A549 (cell line): ENCODE results near the gene NCAPG. TPM values are rescaled to one million over a fixed set of nuclear protein-coding genes. Genes with fewer than 3 reads are reported as not detected.

ENCODE experiments used
- ATAC-seq, 2 experiments: fragments of 200-7000 bp in 1 of 2; fragments of >200 bp in 1 of 2; cut with Nextera tagmentation in 1 of 2; cut with Tn5 transposase in 1 of 2; 3 replicates each; pipeline versions ENCODE4 v1.8.0 to v1.9.1; 2018 to 2020; ENCODE audit warnings: mild to moderate bottlenecking in 1 of 2, moderate library complexity in 1 of 2
- CTCF ChIA-PET: fragments of 300-600 bp; sonication (Branson Sonifier 250); formaldehyde crosslinking; extraction: SDS; loops from one replicate; lab custom pipeline; 2021; ENCODE audit warnings: antibody characterized with exemption, inconsistent platforms; lab: Yijun Ruan, JAX
- POLR2A ChIA-PET: fragments of 350-600 bp; formaldehyde crosslinking; extraction: SDS; loops from one replicate; lab custom pipeline; 2021; ENCODE audit warnings: antibody characterized with exemption, inconsistent platforms; lab: Yijun Ruan, JAX
- DNase-seq, 2 experiments: peaks; one replicate each; pipeline versions ENCODE4 v3.0.0 to v3.0.0-alpha.2; 2011 to 2016; ENCODE audit warnings: low read depth in 1 of 2, low spot score in 1 of 2
- FAIRE-seq: peaks from 2 replicates; lab custom pipeline; 2011; peaks lifted over from hg19 to GRCh38; lab: Jason Lieb, UNC
- H3K27ac ChIP-seq, 2 experiments: fragments of >200 bp; sonication (Bioruptor Twin); formaldehyde crosslinking; 3 replicates each; pipeline ENCODE4 v1.5.1; 2016 to 2017
- H3K4me1 ChIP-seq: fragments of >200 bp; sonication (Bioruptor Twin); formaldehyde crosslinking; 3 replicates; pipeline ENCODE4 v1.6.1; 2016
- H3K4me2 ChIP-seq: fragments of >200 bp; sonication (Bioruptor Twin); formaldehyde crosslinking; 3 replicates; pipeline ENCODE4 v1.6.1; 2016
- H3K4me3 ChIP-seq: fragments of >200 bp; sonication (Bioruptor Twin); formaldehyde crosslinking; 3 replicates; pipeline ENCODE4 v1.5.1; 2016
- H3K9me3 ChIP-seq: fragments of >200 bp; sonication (Bioruptor Twin); formaldehyde crosslinking; 3 replicates; pipeline ENCODE4 v1.6.1; 2016
- CEBPB ChIP-seq, 2 experiments: fragments of >200 bp in 1 of 2; sonication (Bioruptor Twin) in 1 of 2; formaldehyde crosslinking in 1 of 2; IDR thresholded peaks; 2 replicates each; pipeline ENCODE4 v1.6.1; 2012 to 2016
- CHD2 ChIP-seq: fragments of 150-350 bp; IDR thresholded peaks from 2 replicates; pipeline ENCODE4 v1.6.1; 2014; ENCODE audit warnings: low read length; ENCODE audit not compliant: partially characterized antibody
- CHD4 ChIP-seq: fragments of 200-600 bp; sonication (generic); IDR thresholded peaks from 2 replicates; pipeline ENCODE4 v1.6.1; 2016; ENCODE audit warnings: antibody characterized with exemption, mild to moderate bottlenecking, borderline replicate concordance
- FOSB ChIP-seq: fragments of 250-450 bp; sonication (Bioruptor Pico); IDR thresholded peaks from 2 replicates; pipeline ENCODE4 v1.5.0; 2020; ENCODE audit warnings: mild to moderate bottlenecking, moderate library complexity
- FOXS1 ChIP-seq: fragments of 250-450 bp; sonication (Bioruptor Pico); IDR thresholded peaks from 2 replicates; pipeline ENCODE4 v1.5.0; 2020; ENCODE audit warnings: mild to moderate bottlenecking, moderate library complexity
- GATA3 ChIP-seq: IDR thresholded peaks from 2 replicates; pipeline ENCODE4 v1.6.1; 2012; ENCODE audit warnings: borderline replicate concordance
- HEYL ChIP-seq: fragments of 250-450 bp; sonication (Bioruptor Pico); IDR thresholded peaks from 2 replicates; pipeline ENCODE4 v1.8.0; 2021; ENCODE audit warnings: mild to moderate bottlenecking, moderate library complexity
- MYC ChIP-seq: IDR thresholded peaks from 2 replicates; pipeline ENCODE4 v1.6.1; 2012; ENCODE audit warnings: mild to moderate bottlenecking, inconsistent platforms, low read length, improper control_type of control experiment, borderline replicate concordance
- PHF8 ChIP-seq: fragments of 200-600 bp; sonication (generic); IDR thresholded peaks from 2 replicates; pipeline ENCODE4 v1.6.1; 2016; ENCODE audit warnings: low read depth, mild to moderate bottlenecking, antibody characterized with exemption, moderate library complexity, borderline replicate concordance
- RAD21 ChIP-seq, 2 experiments: fragments of >200 bp in 1 of 2; sonication (Bioruptor Twin) in 1 of 2; formaldehyde crosslinking in 1 of 2; IDR thresholded peaks in 1 of 2; conservative IDR thresholded peaks in 1 of 2; 2 replicates in 1 of 2; 3 replicates in 1 of 2; pipeline ENCODE4 v1.6.1; 2012 to 2018; ENCODE audit warnings: inconsistent platforms in 1 of 2
- RCOR1 ChIP-seq: fragments of 150-350 bp; IDR thresholded peaks from 2 replicates; pipeline ENCODE4 v1.6.1; 2014; ENCODE audit warnings: antibody characterized with exemption, low read length, low read depth
- RFX5 ChIP-seq: fragments of 450-650 bp; IDR thresholded peaks from 2 replicates; pipeline ENCODE4 v1.7.1; 2014; ENCODE audit warnings: antibody characterized with exemption, mild to moderate bottlenecking, moderate library complexity
- WGBS: methylation state at CpG from one replicate; pipeline ENCODE4 v1.1.6; 2017; ENCODE audit errors: missing lambda C conversion rate; 5-methylcytosine and 5-hydroxymethylcytosine counted together
- polyA plus RNA-seq, 4 experiments: library from polyadenylated mRNA; depleted of rRNA in 3 of 4; stranded (reverse); fragments of >200 nt; fragmentation: RNase III in 1 of 4; extraction: RNeasy Plus Mini Kit Qiagen cat#74134 plus additional on column Dnase treatment in 1 of 4; gene quantifications; 2 replicates in 3 of 4; 3 replicates in 1 of 4; pipeline ENCODE4 v1.2.3, GENCODE V29; 2011 to 2017
- TF ChIP-seq, protein P1 (sequence below): fragments of 150-350 bp; IDR thresholded peaks from 2 replicates; pipeline ENCODE4 v1.6.1; 2014; ENCODE audit warnings: low read depth, mild to moderate bottlenecking, low read length
- TF ChIP-seq, protein P2 (sequence below): fragments of >200 bp; sonication (Bioruptor Twin); formaldehyde crosslinking; IDR thresholded peaks from 3 replicates; pipeline ENCODE4 v1.6.1; 2016
- TF ChIP-seq, protein P3 (sequence below): fragments of >200 bp; sonication (Bioruptor Twin); formaldehyde crosslinking; IDR thresholded peaks from 3 replicates; pipeline ENCODE4 v1.5.1; 2016
- TF ChIP-seq, protein P4 (sequence below): fragments of 200-600 bp; sonication (generic); IDR thresholded peaks from 2 replicates; pipeline ENCODE4 v1.6.1; 2016; ENCODE audit warnings: antibody characterized with exemption, mild to moderate bottlenecking, moderate library complexity

Gene NCAPG
- polyA plus RNA-seq, 2 of the 4 experiments (the other 2 are of a cell fraction), result 23.9 to 36.4 TPM

- ATAC-seq (no peak), DNase-seq (no peak), FAIRE-seq (no peak)
- no peak for TF ChIP-seq GATA3
- TF ChIP-seq, protein P1, sequence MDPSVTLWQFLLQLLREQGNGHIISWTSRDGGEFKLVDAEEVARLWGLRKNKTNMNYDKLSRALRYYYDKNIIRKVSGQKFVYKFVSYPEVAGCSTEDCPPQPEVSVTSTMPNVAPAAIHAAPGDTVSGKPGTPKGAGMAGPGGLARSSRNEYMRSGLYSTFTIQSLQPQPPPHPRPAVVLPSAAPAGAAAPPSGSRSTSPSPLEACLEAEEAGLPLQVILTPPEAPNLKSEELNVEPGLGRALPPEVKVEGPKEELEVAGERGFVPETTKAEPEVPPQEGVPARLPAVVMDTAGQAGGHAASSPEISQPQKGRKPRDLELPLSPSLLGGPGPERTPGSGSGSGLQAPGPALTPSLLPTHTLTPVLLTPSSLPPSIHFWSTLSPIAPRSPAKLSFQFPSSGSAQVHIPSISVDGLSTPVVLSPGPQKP, result no peak
- TF ChIP-seq FOXS1, result no peak
- TF ChIP-seq MYC, result no peak
- no peak for TF ChIP-seq RFX5
- no peak for TF ChIP-seq CEBPB (IDR thresholded peaks at IDR 0.05)
- TF ChIP-seq HEYL, result no peak
- TF ChIP-seq, protein P2, sequence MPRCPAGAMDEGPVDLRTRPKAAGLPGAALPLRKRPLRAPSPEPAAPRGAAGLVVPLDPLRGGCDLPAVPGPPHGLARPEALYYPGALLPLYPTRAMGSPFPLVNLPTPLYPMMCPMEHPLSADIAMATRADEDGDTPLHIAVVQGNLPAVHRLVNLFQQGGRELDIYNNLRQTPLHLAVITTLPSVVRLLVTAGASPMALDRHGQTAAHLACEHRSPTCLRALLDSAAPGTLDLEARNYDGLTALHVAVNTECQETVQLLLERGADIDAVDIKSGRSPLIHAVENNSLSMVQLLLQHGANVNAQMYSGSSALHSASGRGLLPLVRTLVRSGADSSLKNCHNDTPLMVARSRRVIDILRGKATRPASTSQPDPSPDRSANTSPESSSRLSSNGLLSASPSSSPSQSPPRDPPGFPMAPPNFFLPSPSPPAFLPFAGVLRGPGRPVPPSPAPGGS, result no peak
- no peak for TF ChIP-seq RCOR1
- no peak overlapping the region for H3K27ac ChIP-seq
- ChIA-PET POLR2A (no interaction called here), CTCF (no interaction called here)
- no peaks in the 10 kb centered on the region for H3K4me1 ChIP-seq
- H3K4me3 ChIP-seq, result no peak overlapping the region
- 14% methylated on average over 1 of the region's 1 CpG for WGBS
- no peaks in the 10 kb centered on the region for H3K9me3 ChIP-seq
- H3K4me2 ChIP-seq, result no peak overlapping the region
Observed at GRCh38 chr4:17761062-17761461, 49.7 kb upstream of the NCAPG start.

- POLR2A ChIA-PET, result no interaction called here
- Histone ChIP-seq H3K27ac (no peak overlapping the region), H3K4me1 (no peaks in the 10 kb centered on the region), H3K4me2 (no peak overlapping the region), H3K4me3 (no peak overlapping the region), H3K9me3 (no peaks in the 10 kb centered on the region)
- ATAC-seq (peak in 1 of 2 experiments; percentile 59; a peak in 2 of 6 replicates), DNase-seq (peak in 1 of 2 experiments; percentile 24), FAIRE-seq (no peak)
- CTCF ChIA-PET, result no interaction called here
- TF ChIP-seq, protein P3, sequence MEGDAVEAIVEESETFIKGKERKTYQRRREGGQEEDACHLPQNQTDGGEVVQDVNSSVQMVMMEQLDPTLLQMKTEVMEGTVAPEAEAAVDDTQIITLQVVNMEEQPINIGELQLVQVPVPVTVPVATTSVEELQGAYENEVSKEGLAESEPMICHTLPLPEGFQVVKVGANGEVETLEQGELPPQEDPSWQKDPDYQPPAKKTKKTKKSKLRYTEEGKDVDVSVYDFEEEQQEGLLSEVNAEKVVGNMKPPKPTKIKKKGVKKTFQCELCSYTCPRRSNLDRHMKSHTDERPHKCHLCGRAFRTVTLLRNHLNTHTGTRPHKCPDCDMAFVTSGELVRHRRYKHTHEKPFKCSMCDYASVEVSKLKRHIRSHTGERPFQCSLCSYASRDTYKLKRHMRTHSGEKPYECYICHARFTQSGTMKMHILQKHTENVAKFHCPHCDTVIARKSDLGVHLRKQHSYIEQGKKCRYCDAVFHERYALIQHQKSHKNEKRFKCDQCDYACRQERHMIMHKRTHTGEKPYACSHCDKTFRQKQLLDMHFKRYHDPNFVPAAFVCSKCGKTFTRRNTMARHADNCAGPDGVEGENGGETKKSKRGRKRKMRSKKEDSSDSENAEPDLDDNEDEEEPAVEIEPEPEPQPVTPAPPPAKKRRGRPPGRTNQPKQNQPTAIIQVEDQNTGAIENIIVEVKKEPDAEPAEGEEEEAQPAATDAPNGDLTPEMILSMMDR, result 0 out of 3 replicates have a peak, but pooled peaks have one; percentile 7
- TF ChIP-seq RAD21 (conservative IDR thresholded peaks at IDR 0.05 in 1 of 2, IDR thresholded peaks at IDR 0.05 in 1 of 2), result peak in 1 of 2 experiments; percentile 29; a peak in 1 of 5 replicates
- TF ChIP-seq, protein P4, sequence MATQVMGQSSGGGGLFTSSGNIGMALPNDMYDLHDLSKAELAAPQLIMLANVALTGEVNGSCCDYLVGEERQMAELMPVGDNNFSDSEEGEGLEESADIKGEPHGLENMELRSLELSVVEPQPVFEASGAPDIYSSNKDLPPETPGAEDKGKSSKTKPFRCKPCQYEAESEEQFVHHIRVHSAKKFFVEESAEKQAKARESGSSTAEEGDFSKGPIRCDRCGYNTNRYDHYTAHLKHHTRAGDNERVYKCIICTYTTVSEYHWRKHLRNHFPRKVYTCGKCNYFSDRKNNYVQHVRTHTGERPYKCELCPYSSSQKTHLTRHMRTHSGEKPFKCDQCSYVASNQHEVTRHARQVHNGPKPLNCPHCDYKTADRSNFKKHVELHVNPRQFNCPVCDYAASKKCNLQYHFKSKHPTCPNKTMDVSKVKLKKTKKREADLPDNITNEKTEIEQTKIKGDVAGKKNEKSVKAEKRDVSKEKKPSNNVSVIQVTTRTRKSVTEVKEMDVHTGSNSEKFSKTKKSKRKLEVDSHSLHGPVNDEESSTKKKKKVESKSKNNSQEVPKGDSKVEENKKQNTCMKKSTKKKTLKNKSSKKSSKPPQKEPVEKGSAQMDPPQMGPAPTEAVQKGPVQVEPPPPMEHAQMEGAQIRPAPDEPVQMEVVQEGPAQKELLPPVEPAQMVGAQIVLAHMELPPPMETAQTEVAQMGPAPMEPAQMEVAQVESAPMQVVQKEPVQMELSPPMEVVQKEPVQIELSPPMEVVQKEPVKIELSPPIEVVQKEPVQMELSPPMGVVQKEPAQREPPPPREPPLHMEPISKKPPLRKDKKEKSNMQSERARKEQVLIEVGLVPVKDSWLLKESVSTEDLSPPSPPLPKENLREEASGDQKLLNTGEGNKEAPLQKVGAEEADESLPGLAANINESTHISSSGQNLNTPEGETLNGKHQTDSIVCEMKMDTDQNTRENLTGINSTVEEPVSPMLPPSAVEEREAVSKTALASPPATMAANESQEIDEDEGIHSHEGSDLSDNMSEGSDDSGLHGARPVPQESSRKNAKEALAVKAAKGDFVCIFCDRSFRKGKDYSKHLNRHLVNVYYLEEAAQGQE, result no peak
- WGBS, result 78% methylated on average over 1 of the region's 1 CpG
Observed at GRCh38 chr4:17762726-17763125, 48.1 kb upstream of the NCAPG start.

- Histone ChIP-seq H3K9me3 (no peaks in the 10 kb centered on the region), H3K4me1 (no peaks in the 10 kb centered on the region), H3K4me3 (no peak overlapping the region), H3K27ac (no peak overlapping the region), H3K4me2 (no peak overlapping the region)
- ChIA-PET POLR2A (no interaction called here), CTCF (no interaction called here)
- no peak for DNase-seq
- no peak for ATAC-seq
- FAIRE-seq, result no peak
- TF ChIP-seq PHF8 (no peak), CHD2 (no peak), MYC (no peak), CHD4 (no peak), FOSB (CRISPR knock-in tag) (no peak), FOXS1 (no peak), GATA3 (no peak)
- 86% methylated on average over 3 of the region's 3 CpGs for WGBS
Observed at GRCh38 chr4:17763416-17763815, 47.4 kb upstream of the NCAPG start.
